Thoracic aorta (tissue), 2 donors: ENCODE data around the gene CTSK. TPM values are rescaled to one million over a fixed set of nuclear protein-coding genes. Genes with fewer than 3 reads are reported as not detected.
"Not testable (repeated sequence)": the region's sequence is repeated elsewhere in the genome, so short reads cannot be mapped to it uniquely, and the experiment has no call there.

Experiments used
- ATAC-seq: fragments of 150-250 bp; one replicate; pipeline ENCODE4 v1.8.0; 2017; ENCODE audit warnings: low read depth; ENCODE audit not compliant: insufficient number of reproducible peaks, low FRiP score
- DNase-seq: peaks from one replicate; pipeline ENCODE4 v3.0.0-alpha.2; 2020; ENCODE audit warnings: low spot score
- H3K27ac ChIP-seq, 2 donors: fragments of 200-600 bp; sonication (generic); 1 replicate in 1 of 2; 2 replicates in 1 of 2; pipeline ENCODE4 v1.5.1; 2016; ENCODE audit warnings: mild to moderate bottlenecking in 2 of 2, moderate library complexity in 2 of 2
- H3K27me3 ChIP-seq: fragments of 200-600 bp; sonication (generic); replicated peaks from 2 replicates; pipeline ENCODE4 v1.6.0; 2016; ENCODE audit warnings: mild to moderate bottlenecking; ENCODE audit not compliant: insufficient read depth
- H3K36me3 ChIP-seq: fragments of 200-600 bp; sonication (generic); one replicate; pipeline ENCODE4 v1.5.1; 2016
- H3K4me1 ChIP-seq, 2 donors: fragments of 200-600 bp; sonication (generic); 1 replicate in 1 of 2; 2 replicates in 1 of 2; pipeline versions ENCODE4 v1.5.1 to v1.6.0; 2016; ENCODE audit warnings: low read depth in 2 of 2, mild to moderate bottlenecking in 1 of 2; ENCODE audit not compliant: control insufficient read depth in 1 of 2
- H3K4me3 ChIP-seq: fragments of 200-600 bp; sonication (generic); 2 replicates; pipeline ENCODE4 v1.5.1; 2016; ENCODE audit warnings: mild to moderate bottlenecking
- H3K9me3 ChIP-seq: fragments of 200-600 bp; sonication (generic); 2 replicates; pipeline ENCODE4 v1.5.1; 2016
- total RNA-seq, 2 donors: library from RNA; depleted of rRNA; stranded (reverse); fragments of >200 nt; gene quantifications; one replicate each; pipeline versions ENCODE4 v1.1.0 to v1.2.3, GENCODE V29; 2016
- TF ChIP-seq, protein P1 (sequence below): fragments of 200-600 bp; sonication (generic); IDR thresholded peaks from one replicate; pipeline ENCODE4 v1.5.1; 2019; ENCODE audit warnings: antibody characterized with exemption

Gene CTSK
- total RNA-seq, 2 donors from 2014 or later = 70.7 to 117 TPM

DNA sequence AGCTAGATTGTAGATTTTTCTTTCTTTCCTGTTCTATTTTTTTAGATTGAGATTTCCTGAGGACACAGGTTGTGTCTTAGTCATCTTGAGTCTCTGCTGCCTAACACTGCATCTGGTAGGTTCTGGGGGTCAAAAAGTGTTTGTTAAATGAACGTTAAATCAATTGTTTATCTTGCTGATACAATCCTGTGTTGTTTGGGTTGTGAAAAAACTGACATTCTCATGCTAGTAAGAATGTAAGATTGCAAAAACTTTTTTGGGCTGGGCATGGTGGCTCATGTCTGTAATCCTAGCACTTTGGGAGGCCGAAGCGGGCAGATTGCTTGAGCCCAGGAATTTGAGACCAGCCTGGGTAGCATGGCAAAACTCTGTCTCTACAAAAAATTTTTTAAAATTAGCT lies 3.4 kb downstream of the CTSK start:
- DNase-seq = no peak
- Histone ChIP-seq H3K27me3 (no peaks in the 10 kb centered on the region), H3K4me3 (no peak overlapping the region), H3K9me3 (no peaks in the 10 kb centered on the region), H3K36me3 (peaks cover 8% of the 10 kb centered on the region), H3K27ac (no peak overlapping the region), H3K4me1 (peaks cover 4 to 24% of the 10 kb centered on the region in 2 donors)
- ATAC-seq = no peak
- TF ChIP-seq, protein P1, sequence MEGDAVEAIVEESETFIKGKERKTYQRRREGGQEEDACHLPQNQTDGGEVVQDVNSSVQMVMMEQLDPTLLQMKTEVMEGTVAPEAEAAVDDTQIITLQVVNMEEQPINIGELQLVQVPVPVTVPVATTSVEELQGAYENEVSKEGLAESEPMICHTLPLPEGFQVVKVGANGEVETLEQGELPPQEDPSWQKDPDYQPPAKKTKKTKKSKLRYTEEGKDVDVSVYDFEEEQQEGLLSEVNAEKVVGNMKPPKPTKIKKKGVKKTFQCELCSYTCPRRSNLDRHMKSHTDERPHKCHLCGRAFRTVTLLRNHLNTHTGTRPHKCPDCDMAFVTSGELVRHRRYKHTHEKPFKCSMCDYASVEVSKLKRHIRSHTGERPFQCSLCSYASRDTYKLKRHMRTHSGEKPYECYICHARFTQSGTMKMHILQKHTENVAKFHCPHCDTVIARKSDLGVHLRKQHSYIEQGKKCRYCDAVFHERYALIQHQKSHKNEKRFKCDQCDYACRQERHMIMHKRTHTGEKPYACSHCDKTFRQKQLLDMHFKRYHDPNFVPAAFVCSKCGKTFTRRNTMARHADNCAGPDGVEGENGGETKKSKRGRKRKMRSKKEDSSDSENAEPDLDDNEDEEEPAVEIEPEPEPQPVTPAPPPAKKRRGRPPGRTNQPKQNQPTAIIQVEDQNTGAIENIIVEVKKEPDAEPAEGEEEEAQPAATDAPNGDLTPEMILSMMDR = no peak

DNA sequence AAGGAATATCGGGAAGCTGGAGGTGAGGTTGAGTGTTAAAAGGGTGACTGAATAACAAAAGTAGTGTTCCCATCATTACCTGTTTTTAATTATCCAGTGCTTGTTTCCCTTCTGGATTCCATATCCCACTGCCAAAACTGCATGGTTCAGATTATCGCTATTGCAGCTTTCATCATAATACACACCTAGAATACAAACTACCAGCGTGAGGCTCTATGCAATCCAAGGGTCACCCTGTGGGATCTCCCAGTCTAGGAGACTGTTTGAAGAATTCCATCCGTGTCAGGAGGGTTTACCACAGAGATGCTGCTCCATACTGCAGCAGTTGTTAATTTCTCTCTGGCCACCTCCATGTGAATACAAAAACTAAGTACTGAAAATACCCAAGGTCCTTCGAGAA lies 9.0 kb downstream of the CTSK start:
- ATAC-seq (no peak), DNase-seq (no peak)
- no peak overlapping the region for H3K4me3 ChIP-seq
- H3K9me3 ChIP-seq = no peaks in the 10 kb centered on the region
- no peak overlapping the region for H3K27ac ChIP-seq
- peaks cover 28% of the 10 kb centered on the region for H3K36me3 ChIP-seq
- no peaks in the 10 kb centered on the region for H3K27me3 ChIP-seq
- no peaks in the 10 kb centered on the region for H3K4me1 ChIP-seq
- TF ChIP-seq, protein P1 = no peak

DNA sequence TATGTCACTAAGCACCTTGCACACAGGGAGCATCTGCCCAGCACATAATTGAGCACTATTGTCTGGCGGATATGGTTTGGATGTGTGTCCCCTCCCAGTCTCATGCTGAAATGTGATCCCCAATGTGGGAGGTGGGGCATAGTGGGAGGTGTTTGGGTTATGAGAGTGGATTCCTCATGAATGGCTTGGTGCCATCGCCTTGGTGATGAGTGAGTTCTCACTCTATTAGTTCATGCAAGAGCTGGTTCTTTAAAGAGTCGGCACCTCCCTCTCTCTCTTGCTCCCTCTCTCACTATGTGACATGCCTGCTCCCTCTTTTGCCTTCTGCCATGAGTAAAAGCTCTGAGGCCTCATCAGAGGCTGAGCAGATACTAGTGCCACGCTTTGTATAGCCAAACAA lies 9.5 kb downstream of the CTSK start:
- Histone ChIP-seq H3K36me3 (peaks cover 23% of the 10 kb centered on the region), H3K27ac (no peak overlapping the region), H3K4me3 (no peak overlapping the region), H3K9me3 (no peaks in the 10 kb centered on the region), H3K27me3 (no peaks in the 10 kb centered on the region), H3K4me1 (no peaks in the 10 kb centered on the region)
- DNase-seq = no peak
- TF ChIP-seq, protein P1 = no peak
- ATAC-seq = no peak

DNA sequence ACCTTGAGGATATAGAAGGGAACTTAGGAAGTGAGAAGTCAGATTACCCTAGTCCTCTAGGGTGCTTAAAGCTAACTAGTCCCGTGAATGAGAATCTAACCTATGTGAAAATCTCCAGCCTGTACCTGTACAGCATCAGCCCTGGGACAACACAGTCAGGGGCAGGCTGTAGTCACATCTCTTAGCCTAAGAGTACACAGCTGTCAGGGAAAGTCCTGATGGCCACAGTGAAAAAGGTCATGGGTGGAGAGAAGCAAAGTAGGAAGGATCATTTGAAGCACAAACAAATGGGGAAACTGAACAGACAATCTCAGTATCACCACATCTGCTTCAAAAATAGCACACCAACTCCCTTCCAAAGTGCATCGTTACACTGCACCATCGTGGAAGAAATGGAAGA lies 11.7 kb downstream of the CTSK start:
- H3K27me3 ChIP-seq = no peaks in the 10 kb centered on the region
- no peak for ATAC-seq

DNA sequence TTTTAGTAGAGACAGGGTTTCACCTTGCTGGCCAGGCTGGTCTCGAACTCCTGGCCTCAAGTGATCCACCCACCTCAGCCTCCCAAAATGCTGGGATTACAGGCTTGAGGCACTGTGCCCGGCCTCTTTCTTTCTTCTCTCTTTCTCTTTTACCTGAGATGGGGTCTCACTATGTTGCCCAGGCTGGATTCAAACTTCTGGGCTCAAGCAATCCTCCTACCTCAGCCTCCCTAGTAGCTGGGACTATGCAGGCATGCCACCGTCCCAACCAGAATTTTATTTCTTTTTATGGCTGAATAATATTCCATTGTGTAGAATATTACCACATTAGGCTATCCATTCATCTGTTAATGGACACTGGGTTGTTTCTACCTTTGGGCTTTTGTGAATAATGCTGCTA lies 14.3 kb downstream of the CTSK start:
- not testable (repeated sequence) for H3K27me3 ChIP-seq, H3K27ac ChIP-seq, ATAC-seq, DNase-seq, H3K4me3 ChIP-seq, H3K9me3 ChIP-seq, H3K4me1 ChIP-seq
- peaks cover 12% of the 10 kb centered on the region for H3K36me3 ChIP-seq

More for the DNA sequence above, 11.7 kb downstream of the CTSK start:
- H3K4me3 ChIP-seq = no peak overlapping the region
- H3K36me3 ChIP-seq = peaks cover 20% of the 10 kb centered on the region
- no peaks in the 10 kb centered on the region for H3K9me3 ChIP-seq
- TF ChIP-seq, protein P1 = no peak
- no peaks in the 10 kb centered on the region for H3K4me1 ChIP-seq
- DNase-seq = no peak
- H3K27ac ChIP-seq = no peak overlapping the region

DNA sequence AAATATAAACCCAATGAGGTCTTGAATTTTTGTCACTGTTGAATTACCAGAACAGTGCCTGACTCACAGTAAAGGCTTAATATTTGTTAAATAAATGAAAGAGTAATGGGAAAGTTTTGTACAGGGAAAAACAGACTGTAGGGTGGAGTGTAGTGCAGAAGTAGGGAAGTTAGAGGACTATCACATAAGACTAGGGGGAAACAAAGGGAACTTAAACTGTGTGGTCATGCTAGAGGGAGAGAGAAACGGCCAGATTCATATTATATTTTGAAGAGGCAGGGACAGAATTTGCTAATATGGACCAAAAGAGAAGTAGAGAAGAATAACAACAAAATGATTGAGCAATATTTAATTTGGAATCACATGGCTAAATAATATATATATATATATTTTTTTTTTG lies 14.8 kb downstream of the CTSK start:
- no peaks in the 10 kb centered on the region for H3K4me1 ChIP-seq
- no peak overlapping the region for H3K4me3 ChIP-seq
- peaks cover 7% of the 10 kb centered on the region for H3K36me3 ChIP-seq
- ATAC-seq (no peak), DNase-seq (no peak)
- H3K27me3 ChIP-seq = no peaks in the 10 kb centered on the region
- TF ChIP-seq, protein P1 = no peak
- H3K27ac ChIP-seq = no peak overlapping the region
- H3K9me3 ChIP-seq = no peaks in the 10 kb centered on the region
